D341Med (cell line): ENCODE data around the gene CBX4.

Source experiments
- DNase-seq: peaks from one replicate; pipeline ENCODE4 v3.0.0; 2012; ENCODE audit warnings: low spot score

The CBX4 gene

DNA sequence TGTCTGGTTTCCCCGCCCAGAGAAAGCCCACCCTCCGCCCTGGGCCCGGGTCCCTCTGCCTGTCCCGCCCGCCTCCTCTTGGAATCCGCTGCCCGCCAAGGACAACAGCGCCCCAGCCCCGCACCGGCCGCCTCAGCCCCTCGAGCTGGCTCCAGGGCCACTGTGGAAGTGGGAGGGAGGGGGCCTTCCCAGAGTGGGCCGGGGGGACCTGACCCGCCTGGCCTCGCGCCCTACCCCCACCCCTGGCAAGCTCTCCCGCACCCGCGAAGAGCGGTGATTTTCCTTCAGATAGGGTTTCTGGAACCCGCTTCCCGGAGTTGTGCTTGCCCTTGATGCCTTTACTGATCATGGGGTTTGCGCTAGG lies 40.1 kb downstream of the CBX4 start:
- no peak for DNase-seq

DNA sequence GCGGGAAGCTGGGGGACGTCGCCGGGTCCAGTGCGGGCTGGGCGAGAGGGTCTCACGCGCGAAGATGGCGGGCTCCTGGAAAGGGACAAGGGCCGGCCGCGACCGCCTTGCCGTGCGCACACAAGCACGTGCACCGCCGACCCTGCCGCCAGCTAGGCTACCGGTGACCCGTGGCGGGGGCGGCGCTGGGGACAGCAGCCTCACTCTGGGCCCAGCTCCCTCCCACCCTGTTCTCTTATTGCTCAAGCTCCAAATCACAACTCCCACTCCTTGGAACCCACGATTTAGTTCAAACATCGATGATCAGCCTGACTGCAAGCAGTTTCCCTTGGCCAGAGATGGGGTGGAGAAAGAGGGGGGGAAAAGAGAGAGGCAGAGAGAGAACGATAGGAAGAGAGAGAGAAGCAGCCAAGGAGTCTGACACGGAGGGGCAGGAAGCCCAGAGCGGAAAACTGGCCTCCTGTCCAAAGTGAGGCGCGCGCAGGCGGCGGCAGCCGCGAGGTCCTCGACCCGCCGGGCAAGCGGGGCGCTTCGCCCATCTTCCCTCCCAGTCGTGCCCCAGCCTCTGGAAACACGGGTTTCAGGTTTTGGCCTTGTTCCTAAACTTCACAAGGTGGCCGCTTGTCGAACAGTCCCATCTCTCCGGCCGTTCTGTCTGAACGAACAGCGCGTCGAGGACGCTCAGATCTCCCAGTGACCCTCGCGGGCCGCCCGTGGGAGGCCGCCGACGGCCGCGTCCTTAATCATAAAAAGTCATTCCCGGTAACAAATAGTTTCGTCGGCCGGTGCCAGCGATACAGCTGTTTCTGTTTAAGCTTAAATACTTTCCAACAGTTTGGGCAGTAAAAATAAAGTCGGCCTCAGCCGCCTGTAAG lies 40.7 kb downstream of the CBX4 start:
- no peak for DNase-seq

DNA sequence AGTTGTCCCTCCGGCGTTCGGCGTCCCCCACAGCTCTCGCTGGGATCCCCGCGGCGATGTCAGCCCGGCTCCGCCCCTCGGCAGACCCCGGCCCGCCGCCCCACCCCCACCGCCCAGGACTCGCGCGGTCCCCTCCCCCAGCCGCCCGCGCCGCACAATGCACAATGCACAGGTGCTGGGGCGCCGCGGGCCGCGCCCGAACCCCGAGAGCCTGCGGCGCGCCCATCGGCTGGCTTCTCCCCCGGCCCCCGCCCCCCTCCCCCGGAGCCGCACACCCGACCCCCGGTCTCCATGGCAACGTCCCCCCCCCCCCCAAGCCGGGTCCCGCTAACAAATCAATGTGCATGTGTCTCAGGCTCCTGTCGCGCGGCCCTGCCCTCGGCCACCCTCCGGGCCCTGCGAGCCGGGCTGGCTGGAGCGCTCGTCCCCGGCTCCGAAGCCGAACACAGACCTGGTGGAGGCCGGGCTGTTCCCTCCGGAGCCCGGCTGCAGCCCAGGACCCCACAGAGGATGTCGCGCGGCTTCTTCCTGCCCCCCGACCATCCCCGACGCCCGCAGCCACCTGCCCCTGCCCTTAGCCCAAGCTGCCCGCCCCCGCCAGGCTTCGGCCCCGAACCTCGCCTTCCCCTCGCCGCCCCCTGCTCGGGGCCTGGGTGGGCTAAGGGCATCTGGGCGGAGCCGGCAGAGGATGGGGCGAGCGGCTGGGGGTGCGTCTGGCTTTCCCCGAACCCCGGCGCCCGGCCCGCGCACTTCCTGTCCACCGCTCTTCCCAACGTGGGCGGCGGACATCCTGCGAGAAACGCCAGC lies 41.5 kb downstream of the CBX4 start:
- peak; percentile 93 for DNase-seq

DNA sequence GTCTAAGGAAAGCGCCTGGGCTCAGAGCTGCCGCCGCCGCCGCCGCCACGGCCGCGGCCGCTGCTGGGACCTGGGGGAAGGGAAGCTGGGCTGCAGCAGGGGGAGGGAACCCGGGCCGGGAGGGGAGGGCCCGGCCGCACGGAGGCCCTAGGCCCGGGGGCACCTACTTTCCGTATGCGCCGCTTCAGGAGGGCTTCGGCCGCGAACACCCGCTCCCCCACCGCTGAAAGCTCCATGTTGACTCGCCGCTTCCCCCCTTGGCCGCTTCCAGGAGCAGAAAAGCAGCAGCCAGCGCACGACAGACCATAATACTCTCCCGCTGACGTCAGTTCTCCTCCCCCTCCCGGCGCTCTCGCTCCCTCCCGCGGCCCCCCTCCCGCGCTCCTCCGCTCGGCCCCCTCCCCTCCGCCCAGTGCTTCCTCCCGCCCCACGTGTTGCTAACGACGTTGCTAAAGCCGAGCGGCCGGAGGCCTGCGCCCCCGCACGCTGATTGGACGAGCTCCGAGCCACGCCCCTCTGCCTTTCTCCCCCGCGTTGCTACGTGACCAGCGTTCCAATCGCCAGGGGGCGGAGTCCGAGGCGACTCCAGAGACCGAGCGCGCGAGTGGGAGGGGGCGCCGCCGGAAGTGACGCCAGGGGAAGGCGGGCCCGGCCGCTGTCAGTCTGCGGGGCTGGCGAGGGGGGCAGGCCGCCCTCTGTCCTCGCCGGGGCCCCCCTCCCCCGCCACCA lies 42.3 kb downstream of the CBX4 start, which contains the start of gene CBX8:
CBX8 (minus strand) TSS at position 315 of the 729 bp plus-strand sequence; CDS start at position 236, 79 bp downstream.
- DNase-seq: peak; percentile 99

DNA sequence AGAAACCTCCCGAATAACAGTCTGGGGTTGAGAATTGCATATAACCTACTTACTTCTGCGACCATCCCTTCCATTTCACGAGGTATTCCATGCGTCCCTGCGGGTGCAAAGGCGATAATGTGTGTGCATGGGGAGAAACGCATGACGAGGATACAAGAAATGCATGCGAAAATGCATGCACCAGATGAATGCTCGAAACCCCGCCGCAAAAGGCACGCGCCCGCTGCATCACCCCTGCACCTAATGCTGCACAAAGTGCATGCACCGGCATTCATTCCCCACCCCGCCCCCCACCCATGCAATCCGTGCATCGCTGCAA lies 42.8 kb downstream of the CBX4 start:
- DNase-seq: no peak

DNA sequence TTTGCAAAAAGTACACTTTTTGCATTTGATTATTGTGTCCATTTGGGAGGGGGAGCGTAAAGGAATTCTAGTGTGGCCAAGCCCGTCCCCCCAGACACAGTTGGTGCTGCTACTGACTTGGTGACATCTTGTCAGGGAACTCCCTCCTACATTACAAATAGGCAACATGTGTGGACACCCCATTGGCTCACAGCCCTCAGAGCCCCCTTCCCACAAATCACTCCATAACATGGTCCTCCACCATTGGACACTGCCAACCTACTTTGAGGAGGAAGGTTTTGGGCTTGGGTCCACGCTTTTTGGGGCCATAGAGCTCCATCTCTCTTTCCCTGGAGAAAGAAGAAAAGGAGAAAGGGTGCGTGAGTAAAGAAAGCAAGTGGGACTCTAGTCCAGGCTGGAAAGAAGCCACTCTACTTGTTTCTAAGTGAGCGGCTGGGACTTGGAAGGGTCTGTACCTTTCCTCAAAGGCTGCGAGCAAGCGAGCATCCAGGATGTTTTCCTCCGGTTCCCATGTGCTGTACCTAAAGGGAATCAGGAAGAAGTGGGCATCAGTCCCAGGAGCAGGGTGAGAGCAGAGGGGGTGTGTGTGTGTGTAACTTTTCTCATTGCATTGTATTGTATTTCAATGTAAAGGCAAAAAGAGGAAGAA lies 43.3 kb downstream of the CBX4 start:
- DNase-seq: no peak

DNA sequence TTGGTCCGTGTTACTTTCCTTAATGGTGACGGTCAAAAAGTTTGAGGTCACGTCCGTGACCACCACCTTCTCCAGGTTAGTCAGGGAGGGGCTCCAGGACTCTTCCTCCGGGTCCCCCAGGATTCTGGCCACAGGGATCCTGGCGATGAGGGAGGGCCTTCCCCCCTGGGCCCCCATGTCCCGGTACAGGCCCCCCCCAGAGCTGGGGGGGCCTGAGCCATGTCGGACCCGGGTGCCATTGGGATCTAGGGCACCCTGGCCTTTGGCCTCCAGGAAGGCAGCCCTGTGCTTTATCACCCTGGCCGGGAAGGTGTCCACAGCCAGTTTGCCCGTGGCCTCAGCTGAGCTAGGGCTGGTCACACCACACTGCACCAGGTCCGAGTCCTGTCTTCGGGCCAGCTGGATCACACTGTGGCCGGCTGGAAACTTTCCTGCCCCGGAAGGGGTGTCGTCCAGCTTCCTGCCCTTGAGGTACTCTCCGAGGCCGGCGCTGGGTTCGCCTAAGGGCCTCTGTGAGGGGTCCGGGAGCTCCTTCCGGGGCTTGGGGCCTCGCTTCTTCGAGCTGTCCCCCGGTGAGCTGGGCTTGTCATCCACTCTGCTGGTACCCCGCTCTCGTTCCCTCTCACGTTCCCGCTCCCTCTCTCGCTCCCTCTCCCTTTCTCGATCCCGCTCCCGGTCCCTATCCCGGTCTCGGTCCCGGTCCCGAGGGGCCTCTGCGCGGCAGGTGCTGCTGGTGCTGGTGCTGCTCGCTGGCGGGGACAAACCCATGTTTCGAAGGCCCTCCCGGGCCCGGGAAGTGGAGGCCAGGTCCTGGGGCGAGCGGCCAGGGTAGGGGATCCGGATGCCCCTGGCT lies 44.4 kb downstream of the CBX4 start:
- DNase-seq: no peak

DNA sequence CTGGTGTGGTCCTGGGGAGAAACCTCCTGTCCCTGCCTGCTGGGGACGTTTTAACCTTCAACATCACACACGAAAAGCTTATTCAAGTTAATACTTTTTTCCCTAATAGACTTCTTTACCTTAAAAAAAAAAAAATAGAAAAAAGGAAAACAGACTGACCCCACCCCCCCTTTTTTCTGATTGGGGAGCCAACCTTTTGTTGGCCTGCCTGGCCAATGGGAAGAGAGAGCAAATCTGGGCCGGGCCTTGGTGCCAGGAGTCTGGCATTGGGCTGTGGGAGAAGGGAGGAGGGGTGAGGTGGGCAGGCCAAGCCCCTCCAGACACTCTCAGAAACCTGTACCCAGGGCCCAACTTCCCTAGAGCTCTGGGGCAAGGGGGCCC lies 45.3 kb downstream of the CBX4 start:
- peak; percentile 81 for DNase-seq

DNA sequence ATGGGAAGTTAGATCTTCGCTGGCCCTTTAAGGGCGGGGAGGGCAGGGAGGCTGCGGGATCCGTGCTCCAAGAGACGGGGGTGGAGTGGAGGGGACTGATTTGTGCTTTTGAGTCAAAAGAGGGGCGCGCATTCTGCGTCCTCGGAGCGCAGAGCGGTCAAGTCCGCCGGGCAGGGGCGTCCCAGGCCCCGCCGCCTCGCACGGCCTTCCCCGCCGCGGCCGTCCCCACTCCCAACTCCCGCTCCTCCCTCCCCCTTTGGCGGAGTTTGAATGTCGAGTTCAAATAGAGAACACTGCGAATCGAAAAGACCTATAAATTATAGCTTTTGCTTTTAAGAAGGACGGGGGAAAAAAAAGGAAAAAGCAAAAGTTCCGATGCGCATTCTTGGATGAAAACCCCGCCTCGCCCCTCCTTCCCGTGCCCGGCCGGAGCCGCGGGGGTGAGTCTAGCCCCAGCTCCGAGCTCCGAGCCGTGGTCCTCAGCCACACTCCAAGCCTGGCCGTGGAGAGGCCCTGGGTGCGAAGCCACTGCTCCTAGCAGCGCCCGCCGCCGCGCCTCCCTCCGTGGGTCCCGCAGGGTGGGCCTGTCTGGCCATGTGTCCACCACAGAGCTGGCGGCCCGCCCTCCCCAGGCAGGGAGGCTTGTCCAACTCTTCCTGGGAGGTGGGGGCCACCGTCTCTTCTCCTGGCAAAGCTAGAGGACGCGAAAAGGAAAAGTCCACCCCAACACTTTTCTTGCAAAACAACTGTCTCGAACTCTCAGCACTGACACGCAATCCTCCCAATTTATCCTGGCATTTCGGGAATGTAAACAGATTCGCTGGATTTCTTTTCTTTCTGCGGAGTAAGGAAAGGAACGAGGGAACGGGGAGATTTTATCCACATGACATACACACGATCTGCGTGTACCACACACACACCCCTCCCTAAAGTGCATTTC lies 46.0 kb downstream of the CBX4 start:
- no peak for DNase-seq

DNA sequence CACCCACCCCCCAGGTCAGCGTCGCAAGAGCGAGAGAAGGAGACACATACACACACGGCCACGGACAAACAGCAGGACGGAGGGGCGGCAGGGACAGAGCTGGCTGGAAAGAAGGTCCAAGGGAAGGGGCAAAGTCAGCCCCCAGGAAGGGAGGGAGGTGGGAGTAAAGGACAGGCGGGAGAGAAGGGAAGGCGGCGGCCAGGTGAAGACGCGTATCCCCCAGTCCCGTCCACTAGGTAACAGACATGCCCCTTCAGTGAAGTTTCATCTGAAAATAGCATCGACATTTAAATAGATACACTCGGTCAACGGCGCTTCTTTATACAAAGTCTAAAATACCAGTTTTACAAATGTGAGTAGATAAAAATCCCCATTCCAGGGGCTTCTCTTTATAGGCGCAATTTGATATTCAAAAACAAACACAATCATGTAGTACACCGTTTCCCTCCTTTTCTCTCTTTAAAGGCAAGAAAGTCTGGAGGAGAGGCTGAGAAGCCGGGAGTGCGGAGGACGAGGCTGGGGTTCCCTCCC lies 46.8 kb downstream of the CBX4 start:
- no peak for DNase-seq

DNA sequence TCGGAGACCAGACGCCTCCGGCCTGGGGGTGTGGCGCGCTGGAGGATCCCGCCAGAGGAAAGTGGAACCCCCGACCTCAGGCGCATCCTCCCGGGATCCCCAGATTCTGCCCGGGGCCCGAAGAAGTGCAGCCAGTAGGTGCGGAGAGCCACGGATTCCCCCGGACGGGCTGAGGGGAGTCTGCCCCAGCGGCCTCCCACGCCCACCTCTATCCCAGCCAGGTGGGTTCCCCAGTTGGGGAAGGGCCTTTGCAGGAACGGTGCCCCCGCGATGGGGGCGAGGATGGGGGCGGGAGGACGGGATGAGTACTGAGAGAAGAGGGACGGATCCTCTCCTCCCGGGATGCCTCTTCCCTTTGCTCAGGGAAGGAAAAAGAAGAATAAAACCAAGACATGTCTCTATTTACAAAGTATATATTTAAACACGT lies 47.5 kb downstream of the CBX4 start:
- no peak for DNase-seq

DNA sequence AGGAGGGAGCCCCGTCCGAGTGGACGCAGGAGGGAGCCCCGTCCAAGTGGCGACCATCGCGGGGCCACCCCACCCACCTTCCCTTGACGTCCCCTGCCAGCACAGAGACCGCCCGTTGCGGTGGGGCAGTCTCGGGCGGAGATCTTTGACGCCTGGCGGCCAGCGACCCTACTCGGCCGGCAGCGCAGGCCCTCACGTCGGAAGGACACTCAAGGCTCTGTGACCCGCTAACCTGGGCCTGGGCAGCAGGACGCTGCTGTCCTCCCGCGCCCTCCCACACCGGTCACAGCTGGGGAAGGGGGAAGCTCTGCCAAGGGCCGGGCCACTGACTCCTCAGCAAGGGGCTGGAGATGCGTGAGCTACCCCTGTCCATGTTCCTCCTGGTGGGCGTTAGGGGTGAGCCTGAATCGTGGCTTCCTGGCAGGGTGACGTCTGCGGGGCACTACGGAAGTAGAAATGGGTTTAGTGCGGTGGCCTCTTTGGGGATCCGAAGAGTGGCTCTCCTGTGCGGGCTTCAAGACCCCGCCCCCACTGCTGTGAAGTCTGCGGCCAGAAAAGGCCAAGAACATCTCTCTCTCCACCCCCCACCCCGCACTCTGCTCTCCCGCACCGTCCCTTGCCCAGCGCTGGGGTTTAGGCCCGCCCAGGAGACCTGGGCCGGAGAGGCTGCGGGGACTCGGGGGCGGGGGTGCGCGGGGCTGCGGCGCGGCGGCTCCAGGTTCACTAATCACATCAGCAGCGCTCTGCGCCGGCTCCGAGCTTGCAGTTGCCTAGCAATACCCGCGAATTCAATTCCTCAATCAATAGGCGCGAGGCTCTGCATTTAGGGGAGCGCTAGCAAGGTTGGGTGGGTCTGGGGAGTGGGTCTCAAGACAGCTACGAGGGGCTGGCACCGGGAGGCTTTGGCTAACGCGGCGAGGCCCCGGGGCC lies 48.2 kb downstream of the CBX4 start:
- no peak for DNase-seq

DNA sequence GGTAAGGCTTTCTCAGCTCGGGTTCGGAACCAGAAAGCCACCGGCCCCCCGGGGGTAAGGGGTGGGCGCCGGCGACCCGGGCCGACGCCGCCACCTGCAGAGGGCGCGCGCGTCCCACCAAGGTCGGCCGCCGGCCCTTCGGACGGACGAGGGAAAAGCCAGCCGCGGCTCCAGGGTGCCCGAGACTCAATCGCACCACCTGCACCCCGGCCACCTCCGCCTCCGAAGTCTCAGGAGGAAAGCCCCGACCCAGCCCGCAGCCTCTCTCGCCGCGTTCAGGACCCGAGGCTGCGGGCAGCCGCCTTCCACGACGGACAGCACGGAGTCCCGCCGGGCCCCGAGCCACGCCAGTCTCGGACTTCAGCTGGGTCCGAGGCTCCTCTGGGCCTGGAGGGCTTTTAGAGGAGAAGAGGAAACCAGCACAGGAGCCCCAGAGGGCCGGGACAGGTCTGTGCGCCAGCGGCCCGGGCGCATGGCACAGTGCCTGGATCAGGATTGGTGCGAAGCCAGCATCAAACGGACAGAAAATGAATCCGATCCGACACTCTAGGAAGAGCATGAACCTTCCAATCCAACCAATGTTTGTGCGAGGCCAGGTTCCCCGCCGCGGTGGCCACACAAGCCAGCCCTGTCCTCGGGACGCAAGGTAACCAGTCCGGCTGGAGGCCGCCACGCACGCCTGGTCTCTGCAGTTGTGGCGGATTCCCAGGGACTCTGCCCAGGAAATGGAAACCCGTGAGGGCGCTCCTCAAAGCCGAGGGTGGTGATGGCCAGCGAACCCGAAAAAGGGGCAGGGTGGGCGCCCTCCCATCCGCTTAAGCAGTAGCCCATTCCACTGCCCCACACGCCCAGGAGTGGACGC lies 49.1 kb downstream of the CBX4 start:
- DNase-seq: peak; percentile 96

DNA sequence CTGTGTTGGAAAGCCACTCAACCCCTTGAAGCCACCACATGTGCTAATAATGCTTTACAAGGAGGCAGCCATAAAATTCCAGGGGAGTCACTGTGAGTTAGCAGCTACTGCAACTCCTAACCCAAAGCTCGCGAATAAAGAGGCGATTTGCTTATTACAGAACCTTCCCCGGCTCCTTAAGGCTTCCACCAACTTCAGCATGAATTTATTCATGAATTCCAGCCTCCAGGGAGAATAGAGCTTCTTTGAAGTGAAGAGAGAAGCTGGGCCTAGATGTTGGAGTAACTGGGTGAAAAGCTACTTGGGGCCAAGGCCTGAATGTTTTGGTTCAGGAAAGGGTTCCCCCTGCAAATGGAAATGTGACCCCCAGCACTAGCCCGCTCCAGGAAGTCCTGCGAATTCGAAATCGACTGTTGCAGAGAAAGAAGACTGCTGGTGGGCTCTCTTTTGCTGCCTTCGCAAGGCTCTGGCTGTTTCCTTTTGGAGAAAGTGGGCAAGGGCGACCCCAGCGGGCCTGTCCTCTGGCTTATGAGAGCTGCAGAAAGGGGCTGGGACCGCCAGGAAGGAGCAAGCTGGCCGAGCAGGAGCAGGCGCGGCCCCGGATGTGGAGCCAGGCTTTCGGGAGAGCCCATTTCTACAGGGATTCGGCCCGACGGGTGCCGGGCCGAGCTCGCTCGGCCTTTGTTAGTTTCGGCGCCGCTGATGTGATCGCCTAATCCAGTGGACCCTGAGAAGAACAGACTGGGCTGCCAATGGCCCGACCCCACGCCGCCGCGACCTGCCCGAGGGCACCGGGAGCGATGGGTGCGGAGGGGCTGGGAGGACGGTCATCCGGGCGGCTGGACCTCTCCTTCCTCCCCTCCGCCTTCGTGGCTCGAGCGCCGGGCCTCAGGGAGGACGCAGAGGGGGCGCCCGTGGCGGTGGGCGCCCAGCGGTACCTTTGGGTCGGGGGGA lies 50.0 kb downstream of the CBX4 start:
- DNase-seq: peak; percentile 65

DNA sequence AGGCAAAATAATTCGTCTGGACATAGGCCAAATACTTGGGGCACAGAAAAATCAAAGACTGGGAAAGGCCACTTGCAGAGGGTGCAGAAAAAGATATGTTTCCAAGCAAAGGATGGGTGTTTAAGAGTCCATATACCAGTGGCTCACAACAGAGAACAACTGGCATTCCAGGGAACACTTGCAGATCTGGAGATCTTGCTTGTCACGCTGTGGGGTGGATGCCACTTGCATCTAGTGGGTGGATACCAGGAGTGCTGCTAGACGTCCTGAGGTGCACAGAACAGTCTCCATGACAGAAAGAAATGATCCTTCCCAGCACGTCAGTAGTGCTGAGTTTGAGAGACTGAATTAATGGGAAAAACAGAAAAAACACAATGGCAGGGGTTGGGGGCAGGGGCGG lies 50.8 kb downstream of the CBX4 start:
- no peak for DNase-seq

DNA sequence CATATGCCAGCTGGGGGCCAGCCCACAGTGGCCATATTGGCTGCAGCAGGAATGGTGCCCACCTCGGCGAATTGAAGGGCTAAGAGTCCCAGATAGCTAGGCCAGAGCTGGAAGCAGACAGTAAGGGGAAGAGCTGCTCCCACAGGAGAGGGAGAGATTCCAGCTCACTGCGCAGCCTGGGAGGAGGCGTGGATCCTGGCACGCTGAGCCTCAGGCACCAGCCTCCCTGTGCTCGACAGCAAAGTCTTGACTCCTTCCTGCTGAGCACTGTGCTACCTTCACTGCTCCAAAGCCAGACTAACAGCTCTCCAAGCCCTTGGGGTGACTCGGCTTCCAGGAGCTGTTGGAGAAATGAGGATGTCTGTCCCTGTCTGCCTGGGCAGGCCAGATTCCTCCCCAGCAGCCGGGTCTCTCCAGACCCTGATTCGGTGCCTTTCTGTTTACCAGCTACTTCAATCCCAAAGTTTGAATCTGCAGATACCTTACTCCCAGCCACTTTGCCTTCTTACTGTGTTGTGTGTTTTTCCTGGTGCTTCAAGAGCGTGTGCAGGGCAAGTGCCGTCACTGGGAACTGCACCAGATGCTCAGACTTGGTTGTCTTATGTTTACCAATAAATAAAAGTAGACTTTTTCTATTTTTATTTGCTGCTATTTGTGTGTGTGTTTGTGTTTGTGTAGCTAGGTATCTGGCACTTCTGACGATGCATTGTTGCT lies 52.2 kb downstream of the CBX4 start:
- no peak for DNase-seq
